ENCODE results near the gene USB1.

The USB1 gene

DNA sequence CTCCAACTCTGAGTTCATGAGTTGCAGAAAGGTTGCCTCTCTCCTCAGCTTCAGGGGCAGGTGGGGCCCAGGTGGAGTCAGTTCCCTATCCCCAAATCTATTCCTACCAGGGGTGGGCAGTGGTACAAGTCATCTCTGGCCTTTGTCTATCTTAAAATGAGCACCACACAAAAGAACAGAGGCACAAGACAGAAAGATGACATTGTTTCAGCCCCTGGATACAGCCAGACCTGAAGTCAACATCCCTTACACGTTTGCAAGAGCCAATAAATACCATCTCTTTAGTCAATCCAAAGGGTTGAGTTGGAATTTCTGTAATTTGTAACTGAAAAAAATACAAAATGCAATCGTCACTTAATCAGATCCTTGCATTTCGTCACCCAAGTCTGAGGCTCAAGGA lies 56.6 kb downstream of the USB1 start:
- no peak for DNase-seq (ENCODE audit: low read depth, low spot score)
- in situ Hi-C loops (cut with HindIII; ENCODE audit: low sequenced_read_pairs) = no loop called here
- no peak overlapping the region for H3K4me3 ChIP-seq (ENCODE audit: low read depth, low read length)
- no peak for TF ChIP-seq CTCF (IDR thresholded peaks at IDR 0.05; ENCODE audit: low read depth, low read length)

- in situ Hi-C loops (cut with HindIII; ENCODE audit: low sequenced_read_pairs) = no loop called here
- no peak for TF ChIP-seq CTCF (IDR thresholded peaks at IDR 0.05; ENCODE audit: low read depth, low read length)
- DNase-seq (ENCODE audit: low read depth, low spot score) = no peak
- H3K4me3 ChIP-seq (ENCODE audit: low read depth, low read length) = no peak overlapping the region
Measured at GRCh38 chr16:58062821-58063220, 61.6 kb downstream of the USB1 start.

DNA sequence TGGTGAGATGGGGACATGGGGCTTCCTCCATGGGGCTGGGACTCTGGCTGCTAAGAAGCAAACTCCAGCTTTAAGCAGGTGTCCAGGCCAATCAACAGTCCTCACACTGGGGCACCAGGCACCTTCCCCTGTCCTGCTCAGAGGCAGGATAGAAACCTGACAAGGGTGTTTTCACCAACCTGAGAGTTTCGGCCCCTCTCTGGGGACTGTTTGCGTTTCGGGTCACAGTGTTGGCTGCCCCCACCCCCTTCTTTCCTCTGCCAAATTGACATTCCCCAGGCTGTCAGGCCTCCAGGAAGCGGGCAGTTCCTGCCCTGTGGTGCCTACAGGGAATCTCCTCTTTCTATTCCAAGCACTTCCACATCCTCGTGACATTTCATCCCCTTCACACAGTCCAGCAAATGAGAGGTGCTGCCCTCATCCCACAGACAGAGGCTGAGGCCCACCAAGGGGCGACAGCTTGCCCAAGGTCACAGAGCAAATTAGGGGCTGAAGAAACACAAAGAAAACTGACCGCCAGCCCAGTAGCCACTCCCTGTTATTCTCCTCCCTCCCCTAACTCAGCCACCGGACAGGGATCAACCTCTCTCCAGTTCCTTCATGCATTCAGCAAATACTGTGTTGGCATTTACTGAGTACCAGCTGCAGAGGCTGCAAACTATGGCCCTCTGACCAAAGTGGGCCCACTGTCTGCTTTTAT lies 62.3 kb downstream of the USB1 start:
- in situ Hi-C loops (cut with HindIII; ENCODE audit: low sequenced_read_pairs) = no loop called here
- no peak for TF ChIP-seq CTCF (IDR thresholded peaks at IDR 0.05; ENCODE audit: low read depth, low read length)
- H3K4me3 ChIP-seq (ENCODE audit: low read depth, low read length) = no peak overlapping the region
- no peak for DNase-seq (ENCODE audit: low read depth, low spot score)

- DNase-seq (ENCODE audit: low read depth, low spot score) = no peak
- in situ Hi-C loops (cut with HindIII; ENCODE audit: low sequenced_read_pairs) = no loop called here
- no peak overlapping the region for H3K4me3 ChIP-seq (ENCODE audit: low read depth, low read length)
- no peak for TF ChIP-seq CTCF (IDR thresholded peaks at IDR 0.05; ENCODE audit: low read depth, low read length)
Measured at GRCh38 chr16:58070585-58070984, 69.4 kb downstream of the USB1 start.
